NCI-H226 (cell line): ENCODE data around the gene CTAG2.
"Not testable (repeated sequence)": the region's sequence is repeated elsewhere in the genome, so short reads cannot be mapped to it uniquely, and the experiment has no call there.

Experiments used
- DNase-seq: peaks from one replicate; pipeline ENCODE4 v3.0.0-alpha.2; 2015

The CTAG2 gene

DNA sequence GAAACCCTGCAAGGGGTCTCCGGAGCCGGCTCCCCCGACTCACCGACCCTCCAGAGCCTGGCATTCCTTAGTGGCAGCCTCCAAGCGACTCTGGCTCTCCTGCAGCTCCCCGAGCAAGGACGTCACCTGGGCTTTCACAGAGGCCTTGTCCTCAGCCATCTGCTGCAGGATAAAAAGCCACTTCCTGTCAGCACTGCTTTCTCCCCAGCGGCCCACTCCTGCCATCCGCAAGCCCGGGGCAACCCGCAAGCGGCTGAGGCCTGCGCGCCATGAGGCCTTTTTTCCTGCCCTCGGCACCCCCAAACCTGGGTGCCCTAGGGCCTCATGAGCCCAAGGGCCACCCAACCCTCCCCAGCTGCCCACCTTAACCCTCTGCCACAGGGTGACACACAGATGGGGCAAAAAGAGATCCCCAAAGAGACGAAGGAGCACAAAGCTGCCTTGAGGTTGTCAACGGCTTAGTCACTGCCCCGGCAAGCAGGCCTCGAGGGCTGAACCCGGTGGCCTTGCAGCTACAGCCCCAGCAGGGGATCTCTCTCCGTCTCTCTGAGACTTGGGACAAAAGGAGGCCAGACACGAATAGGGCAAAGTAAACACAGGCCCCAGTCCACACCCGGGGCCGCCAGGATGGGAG is 7.5 kb downstream of the CTAG2 start:
- not testable (repeated sequence) for DNase-seq

- DNase-seq = not testable (repeated sequence)
These were observed 9.7 kb downstream of the CTAG2 start for GRCh38 chrX:154643708-154644107.

DNA sequence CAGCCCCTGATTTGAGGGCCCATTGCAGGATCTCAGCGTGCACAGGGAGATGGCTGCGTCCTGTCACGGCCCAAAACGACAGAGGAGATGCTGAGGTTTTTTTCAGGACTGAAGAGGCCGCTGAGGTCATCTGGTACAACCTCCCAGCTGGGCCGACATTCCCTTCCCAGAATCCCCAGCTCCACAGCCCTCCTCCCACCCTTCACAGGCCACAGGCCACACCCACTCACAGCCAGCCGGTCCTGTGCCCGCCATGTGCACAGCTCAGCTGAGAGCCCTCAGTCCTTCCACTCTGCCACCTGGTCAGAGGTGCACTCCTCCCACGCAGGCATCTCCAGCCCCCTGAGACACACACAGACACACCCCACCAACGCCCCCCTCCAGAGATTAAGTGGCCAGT is 11.6 kb downstream of the CTAG2 start:
- not testable (repeated sequence) for DNase-seq

DNA sequence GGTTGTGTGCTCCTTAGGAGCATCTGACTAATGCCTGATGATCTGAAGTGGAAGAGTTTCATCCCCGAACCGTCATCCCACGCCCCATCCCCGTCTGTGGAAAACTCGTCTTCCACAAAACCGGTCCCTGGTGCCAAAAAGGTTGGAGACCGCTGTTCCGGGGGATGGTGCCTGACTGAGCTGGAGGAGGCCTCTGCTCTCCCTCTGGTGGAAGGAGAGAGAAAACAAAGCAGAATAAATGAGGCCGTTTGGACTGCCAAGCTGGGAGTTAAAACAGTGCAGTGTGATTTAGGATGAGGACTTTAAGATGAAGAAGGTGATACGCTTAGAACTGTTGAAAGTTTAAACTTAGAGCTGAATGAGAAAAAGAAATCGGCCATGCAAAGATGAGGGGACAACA is 19.7 kb downstream of the CTAG2 start:
- not testable (repeated sequence) for DNase-seq

- DNase-seq = not testable (repeated sequence)
These were observed 22.4 kb downstream of the CTAG2 start for GRCh38 chrX:154630949-154631348.

DNA sequence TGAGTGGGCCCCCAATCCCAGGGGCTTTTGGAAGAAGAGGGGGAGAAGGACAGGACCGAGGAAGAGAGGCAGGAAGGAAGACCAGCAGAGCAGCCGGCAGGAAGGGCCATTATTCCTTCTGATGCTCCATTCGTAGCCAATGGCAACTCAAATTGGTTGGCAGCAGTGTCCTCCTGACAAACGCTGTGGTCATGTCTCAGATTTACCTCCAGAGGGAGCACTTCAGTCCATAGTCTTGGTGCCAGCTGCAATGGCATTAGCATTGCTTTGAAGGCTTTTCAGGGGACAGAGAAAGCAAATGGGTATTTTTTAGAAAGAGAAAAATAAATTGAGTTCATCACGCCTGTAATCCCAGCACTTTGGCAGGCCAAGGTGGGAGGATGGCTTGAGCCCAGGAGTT is 24.4 kb downstream of the CTAG2 start:
- DNase-seq = not testable (repeated sequence)

GRCh38 chrX:154620767-154621414 is 32.5 kb downstream of the CTAG2 start:
- DNase-seq = not testable (repeated sequence)

DNA sequence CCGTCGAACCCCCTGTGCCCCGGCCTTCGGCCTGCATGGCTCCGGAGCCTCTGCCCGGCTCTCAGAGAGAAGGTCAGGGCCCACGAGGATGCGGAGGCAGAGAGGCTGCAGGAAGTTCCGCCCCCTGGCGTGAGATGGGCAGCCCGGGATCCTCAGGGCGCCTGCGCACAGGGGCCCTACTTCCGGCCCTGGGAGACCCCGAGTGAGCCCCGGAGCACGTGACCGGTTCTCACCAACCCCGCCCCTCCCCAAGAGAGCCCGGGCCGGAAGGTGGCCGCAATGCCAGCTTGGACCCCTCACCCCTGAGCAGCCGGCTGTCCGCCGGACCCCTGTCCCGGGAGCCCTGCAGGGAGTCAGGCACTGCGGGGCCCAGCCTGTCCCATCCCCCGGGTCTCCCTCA is 34.2 kb downstream of the CTAG2 start, which contains the start of gene CTAG1B:
TSS of gene CTAG1B (minus strand) at position 101 of the 400 bp plus-strand sequence. CDS start at position 37, 64 bp downstream.
- not testable (repeated sequence) for DNase-seq

DNA sequence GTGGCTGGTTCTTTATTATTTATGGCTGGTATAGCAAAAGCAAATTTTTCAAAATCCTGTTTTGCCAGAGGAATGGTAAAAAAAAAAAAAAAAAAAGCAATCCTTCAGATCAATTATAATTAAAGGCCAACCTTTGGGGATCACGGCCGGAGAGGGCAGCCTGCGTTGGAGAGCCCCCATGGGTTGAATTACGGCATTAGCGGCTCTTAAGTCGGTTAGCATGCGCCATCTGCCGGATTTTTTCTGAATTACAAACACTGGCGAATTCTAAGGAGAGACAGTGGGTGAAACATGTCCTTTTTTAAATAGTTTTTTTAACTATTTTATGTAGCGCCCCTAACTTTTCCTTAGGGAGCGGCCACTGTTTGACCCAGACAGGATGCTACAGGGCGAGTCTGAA is 39.8 kb downstream of the CTAG2 start:
- DNase-seq = not testable (repeated sequence)

DNA sequence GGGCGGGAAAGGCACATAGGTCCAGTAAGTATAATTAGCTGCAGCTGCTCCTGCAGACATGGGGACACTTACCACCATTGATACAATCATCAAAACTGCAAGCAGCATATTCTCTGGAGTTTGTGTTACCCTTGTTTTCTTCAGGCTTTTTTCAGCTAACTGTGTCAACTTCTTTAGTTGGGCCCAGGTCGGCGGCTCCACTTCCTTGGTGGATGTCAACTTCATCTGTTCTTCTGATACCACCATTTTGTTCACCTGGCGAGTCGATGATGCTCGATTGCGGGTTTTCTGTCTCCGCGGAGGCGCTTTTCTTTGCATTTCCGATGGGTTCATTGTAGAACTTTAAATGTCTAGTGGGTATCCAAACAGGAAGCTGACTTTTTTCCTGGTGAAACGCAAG is 42.2 kb downstream of the CTAG2 start:
- DNase-seq = not testable (repeated sequence)

DNA sequence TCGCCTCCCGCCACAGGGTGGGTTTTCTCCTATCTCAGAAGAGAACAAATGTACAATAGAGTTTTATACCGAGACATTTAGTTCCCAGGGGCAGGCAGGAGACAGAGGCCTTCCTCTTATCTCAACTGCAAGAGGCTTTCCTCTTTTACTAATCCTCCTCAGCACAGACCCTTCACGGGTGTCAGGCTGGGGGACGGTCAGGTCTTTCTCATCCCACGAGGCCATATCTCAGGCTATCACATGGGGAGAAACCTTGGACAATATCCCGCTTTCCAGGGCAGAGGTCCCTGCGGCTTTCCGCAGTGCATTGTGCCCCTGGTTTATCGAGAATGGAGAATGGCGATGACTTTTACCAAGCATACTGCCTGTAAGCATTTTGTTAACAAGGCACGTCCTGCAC is 44.6 kb downstream of the CTAG2 start:
- DNase-seq = not testable (repeated sequence)

- not testable (repeated sequence) for DNase-seq
These were observed 45.4 kb downstream of the CTAG2 start for GRCh38 chrX:154607976-154608375.

DNA sequence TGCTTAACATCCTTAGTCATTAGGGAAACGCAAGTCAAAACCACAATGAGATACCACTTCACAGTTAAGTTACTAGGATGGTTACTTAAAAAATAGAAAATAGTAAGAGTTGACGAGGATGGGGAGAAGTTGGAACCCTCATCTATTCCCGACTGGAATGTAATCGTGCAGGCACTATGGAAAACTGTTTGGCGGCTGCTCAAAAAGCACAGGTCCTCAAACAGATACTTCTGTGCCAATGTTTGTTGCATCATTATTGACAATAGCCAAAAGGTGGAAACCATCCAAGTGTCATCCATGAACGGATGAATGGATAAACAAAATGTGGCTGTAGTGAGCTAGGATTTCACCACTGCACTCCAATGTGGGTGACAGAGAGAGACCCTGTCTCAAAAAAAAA is 46.0 kb downstream of the CTAG2 start:
- DNase-seq = no peak

DNA sequence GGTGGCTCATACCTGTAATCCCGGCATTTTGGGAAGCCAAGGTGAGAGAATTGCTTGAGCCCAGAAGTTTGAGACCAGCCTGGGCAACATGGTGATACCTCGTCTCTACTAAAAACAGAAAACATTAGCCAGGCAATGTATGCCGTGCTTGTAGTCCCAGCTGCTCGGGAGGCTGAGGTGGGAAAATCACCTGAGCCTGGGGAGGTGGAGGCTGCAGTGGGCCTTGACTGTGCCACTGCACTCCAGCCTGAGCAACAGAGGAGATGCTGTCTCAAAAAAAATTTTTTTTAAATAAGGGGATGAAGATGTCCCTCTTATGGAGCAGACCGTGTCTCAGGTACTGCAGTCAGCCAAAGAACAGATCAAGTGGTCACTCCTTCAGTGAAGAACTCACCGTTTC is 47.8 kb downstream of the CTAG2 start:
- no peak for DNase-seq

DNA sequence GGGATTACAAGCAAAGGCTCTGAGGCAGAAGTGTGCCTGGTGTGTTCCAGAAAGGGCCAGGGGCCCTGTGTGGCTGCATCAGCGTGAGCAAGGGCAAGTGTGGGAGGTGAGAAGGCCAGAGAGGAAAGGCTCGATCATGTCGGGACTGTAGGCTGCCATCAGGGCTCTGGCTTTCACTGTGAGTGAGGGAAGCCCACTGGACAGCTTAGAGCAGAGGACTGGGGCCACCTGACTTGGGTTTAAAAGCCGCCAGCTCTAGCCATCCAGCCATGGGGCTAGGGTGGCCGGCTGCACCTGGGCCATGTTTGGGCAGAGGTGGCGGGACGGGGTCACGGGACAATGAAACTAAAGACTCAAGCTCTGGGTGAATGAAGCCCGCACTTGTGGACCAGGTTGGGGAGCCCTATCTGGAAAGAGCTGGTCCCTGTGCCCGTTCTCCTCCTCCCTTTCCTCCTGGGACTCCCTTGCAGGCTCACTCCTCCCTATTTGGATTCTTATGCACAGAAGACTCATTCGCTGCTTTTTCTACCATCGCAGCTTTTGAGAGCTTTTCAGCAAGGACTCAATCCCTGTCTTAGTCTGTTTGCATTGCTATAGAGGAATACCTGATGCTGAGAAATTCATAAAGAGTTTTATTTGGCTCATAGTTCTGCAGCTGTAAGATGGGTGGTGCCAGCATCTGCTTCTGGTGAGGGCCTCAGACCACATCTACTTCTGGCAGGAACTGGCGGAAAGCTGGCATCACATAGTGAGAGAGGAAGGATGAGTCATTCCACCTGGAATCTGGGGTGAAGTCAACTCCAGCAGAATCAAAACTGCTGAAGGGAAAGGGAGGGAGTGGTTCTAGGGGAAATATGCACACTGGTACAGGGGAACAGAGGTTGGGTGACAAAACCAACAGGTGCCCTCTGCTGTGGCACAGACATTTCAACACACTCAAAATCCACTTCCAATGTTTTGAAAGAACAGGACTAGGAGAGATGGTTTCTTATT is 49.6 kb downstream of the CTAG2 start:
- peak; percentile 88 for DNase-seq

GRCh38 chrX:154602766-154603437 is 50.5 kb downstream of the CTAG2 start:
- DNase-seq = no peak

GRCh38 chrX:154602226-154602625 is 51.2 kb downstream of the CTAG2 start:
- DNase-seq = no peak
